HEK293 (cell line): ENCODE measurements around the gene THOC7.

Experiments used
- BCL11A ChIP-seq: fragments of 450-650 bp; formaldehyde crosslinking; IDR thresholded peaks from 2 replicates; pipeline ENCODE4 v1.5.1; 2016; ENCODE audit warnings: low read depth, missing biosample characterization, missing genetic modification characterization
- GLIS1 ChIP-seq: fragments of 450-650 bp; formaldehyde crosslinking; IDR thresholded peaks from 2 replicates; pipeline ENCODE4 v1.5.1; 2016; ENCODE audit warnings: missing biosample characterization, missing genetic modification characterization
- HOXA7 ChIP-seq: sonication (generic); formaldehyde crosslinking; IDR thresholded peaks from 2 replicates; pipeline ENCODE4 v1.8.1; 2022; ENCODE audit warnings: missing genetic modification reagents, borderline replicate concordance
- HOXD13 ChIP-seq: sonication (generic); formaldehyde crosslinking; IDR thresholded peaks from 2 replicates; pipeline ENCODE4 v1.8.0; 2022; ENCODE audit warnings: missing genetic modification reagents, borderline replicate concordance
- KLF16 ChIP-seq: fragments of 450-650 bp; formaldehyde crosslinking; IDR thresholded peaks from 2 replicates; pipeline ENCODE4 v1.5.1; 2017; ENCODE audit warnings: missing biosample characterization, missing genetic modification characterization
- ZBTB48 ChIP-seq: fragments of 450-650 bp; formaldehyde crosslinking; IDR thresholded peaks from 2 replicates; pipeline ENCODE4 v1.5.1; 2016; ENCODE audit warnings: missing biosample characterization, missing genetic modification characterization
- ZFP69B ChIP-seq: fragments of 450-650 bp; formaldehyde crosslinking; IDR thresholded peaks from 2 replicates; pipeline ENCODE4 v1.5.1; 2016; ENCODE audit warnings: missing biosample characterization, missing genetic modification characterization
- ZNF140 ChIP-seq: fragments of 450-650 bp; formaldehyde crosslinking; IDR thresholded peaks from 2 replicates; pipeline ENCODE4 v1.5.1; 2016; ENCODE audit warnings: missing biosample characterization, missing genetic modification characterization
- ZNF350 ChIP-seq: fragments of 450-650 bp; formaldehyde crosslinking; IDR thresholded peaks from 2 replicates; pipeline ENCODE4 v1.5.0; 2017; ENCODE audit warnings: missing biosample characterization, mild to moderate bottlenecking, missing genetic modification characterization
- ZNF600 ChIP-seq: fragments of 450-650 bp; formaldehyde crosslinking; IDR thresholded peaks from 2 replicates; pipeline ENCODE4 v1.5.1; 2016; ENCODE audit warnings: missing biosample characterization, missing genetic modification characterization
- ZNF776 ChIP-seq: fragments of 450-650 bp; formaldehyde crosslinking; IDR thresholded peaks from 2 replicates; pipeline ENCODE4 v1.5.0; 2017; ENCODE audit warnings: missing biosample characterization, missing genetic modification characterization, borderline replicate concordance
- TF ChIP-seq, protein P1 (sequence below): fragments of 450-650 bp; formaldehyde crosslinking; conservative IDR thresholded peaks from 2 replicates; pipeline ENCODE4 v1.5.1; 2016; ENCODE audit warnings: low read depth, missing biosample characterization, missing genetic modification characterization
- TF ChIP-seq, protein P2 (sequence below): fragments of 450-650 bp; IDR thresholded peaks from 2 replicates; pipeline ENCODE4 v1.5.1; 2018; ENCODE audit warnings: missing biosample characterization, missing genetic modification characterization
- TF ChIP-seq, protein P3 (sequence below): fragments of 450-650 bp; formaldehyde crosslinking; IDR thresholded peaks from 2 replicates; pipeline ENCODE4 v1.5.1; 2016; ENCODE audit warnings: missing biosample characterization, missing genetic modification characterization
- TF ChIP-seq, protein P4 (sequence below): fragments of 450-650 bp; formaldehyde crosslinking; conservative IDR thresholded peaks from 2 replicates; pipeline ENCODE4 v1.5.1; 2016; ENCODE audit warnings: low read depth, missing biosample characterization, missing genetic modification characterization

THOC7 gene

DNA sequence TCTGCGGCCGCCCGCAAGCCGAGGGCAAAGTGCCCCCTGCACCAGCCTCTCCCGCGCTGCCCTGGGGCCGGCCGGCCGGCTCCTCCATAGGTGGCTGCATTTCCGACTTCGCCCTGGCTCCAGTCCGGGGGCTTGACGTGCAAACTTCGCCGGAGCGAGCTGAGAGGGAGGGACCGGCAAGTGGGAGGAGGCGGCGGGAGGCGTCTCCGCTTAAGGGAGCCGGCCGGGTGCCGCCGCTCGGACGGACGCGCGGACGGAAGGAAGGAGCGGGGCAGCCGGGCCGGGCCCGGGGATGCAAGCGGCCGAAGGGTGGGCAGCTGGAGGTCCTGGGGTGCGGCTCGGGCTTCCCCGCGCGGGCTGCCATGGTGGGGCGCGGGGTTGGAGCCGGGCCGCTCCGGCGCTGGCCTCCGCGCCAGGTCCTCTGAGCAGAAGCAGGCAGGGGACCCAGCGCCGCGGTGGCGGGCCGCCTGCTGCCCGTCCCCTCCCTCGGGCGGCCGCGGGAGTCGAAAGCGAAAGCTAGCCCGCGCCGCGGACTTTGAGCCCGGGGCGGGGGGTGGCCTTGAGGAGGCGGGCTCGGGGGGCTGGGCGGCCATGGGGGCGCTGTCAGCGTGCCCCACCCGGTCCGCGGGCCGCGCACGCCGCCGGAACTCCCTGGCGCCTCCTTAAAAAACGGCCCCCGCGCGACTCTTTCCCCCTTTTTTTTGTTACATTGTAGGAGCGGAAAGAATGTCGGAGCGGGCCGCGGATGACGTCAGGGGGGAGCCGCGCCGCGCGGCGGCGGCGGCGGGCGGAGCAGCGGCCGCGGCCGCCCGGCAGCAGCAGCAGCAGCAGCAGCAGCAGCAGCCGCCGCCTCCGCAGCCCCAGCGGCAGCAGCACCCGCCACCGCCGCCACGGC, 48.5 kb upstream of the THOC7 start, which contains the start of gene SCAANT1 (continued):
- TF ChIP-seq, protein P1, sequence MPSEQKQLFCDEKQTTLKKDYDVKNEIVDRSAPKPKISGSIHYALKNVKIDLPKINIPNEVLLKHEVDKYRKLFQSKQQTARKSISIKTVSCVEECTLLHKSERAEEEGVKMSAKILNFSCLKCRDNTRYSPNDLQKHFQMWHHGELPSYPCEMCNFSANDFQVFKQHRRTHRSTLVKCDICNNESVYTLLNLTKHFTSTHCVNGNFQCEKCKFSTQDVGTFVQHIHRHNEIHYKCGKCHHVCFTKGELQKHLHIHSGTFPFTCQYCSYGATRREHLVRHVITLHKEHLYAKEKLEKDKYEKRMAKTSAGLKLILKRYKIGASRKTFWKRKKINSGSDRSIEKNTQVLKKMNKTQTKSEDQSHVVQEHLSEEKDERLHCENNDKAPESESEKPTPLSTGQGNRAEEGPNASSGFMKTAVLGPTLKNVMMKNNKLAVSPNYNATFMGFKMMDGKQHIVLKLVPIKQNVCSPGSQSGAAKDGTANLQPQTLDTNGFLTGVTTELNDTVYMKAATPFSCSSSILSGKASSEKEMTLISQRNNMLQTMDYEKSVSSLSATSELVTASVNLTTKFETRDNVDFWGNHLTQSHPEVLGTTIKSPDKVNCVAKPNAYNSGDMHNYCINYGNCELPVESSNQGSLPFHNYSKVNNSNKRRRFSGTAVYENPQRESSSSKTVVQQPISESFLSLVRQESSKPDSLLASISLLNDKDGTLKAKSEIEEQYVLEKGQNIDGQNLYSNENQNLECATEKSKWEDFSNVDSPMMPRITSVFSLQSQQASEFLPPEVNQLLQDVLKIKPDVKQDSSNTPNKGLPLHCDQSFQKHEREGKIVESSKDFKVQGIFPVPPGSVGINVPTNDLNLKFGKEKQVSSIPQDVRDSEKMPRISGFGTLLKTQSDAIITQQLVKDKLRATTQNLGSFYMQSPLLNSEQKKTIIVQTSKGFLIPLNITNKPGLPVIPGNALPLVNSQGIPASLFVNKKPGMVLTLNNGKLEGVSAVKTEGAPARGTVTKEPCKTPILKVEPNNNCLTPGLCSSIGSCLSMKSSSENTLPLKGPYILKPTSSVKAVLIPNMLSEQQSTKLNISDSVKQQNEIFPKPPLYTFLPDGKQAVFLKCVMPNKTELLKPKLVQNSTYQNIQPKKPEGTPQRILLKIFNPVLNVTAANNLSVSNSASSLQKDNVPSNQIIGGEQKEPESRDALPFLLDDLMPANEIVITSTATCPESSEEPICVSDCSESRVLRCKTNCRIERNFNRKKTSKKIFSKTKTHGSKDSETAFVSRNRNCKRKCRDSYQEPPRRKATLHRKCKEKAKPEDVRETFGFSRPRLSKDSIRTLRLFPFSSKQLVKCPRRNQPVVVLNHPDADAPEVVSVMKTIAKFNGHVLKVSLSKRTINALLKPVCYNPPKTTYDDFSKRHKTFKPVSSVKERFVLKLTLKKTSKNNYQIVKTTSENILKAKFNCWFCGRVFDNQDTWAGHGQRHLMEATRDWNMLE = no peak
- TF ChIP-seq, protein P2, sequence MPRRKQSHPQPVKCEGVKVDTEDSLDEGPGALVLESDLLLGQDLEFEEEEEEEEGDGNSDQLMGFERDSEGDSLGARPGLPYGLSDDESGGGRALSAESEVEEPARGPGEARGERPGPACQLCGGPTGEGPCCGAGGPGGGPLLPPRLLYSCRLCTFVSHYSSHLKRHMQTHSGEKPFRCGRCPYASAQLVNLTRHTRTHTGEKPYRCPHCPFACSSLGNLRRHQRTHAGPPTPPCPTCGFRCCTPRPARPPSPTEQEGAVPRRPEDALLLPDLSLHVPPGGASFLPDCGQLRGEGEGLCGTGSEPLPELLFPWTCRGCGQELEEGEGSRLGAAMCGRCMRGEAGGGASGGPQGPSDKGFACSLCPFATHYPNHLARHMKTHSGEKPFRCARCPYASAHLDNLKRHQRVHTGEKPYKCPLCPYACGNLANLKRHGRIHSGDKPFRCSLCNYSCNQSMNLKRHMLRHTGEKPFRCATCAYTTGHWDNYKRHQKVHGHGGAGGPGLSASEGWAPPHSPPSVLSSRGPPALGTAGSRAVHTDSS = no peak
- TF ChIP-seq HOXA7 (CRISPR knock-in tag) (no peak), KLF16 (tag by site-specific recombination) (0 out of 2 replicates have a peak, but pooled peaks have one; percentile 19), ZBTB48 (tag by site-specific recombination) (no peak), GLIS1 (peak; percentile 19; the same call in 1 of the 2 replicates), ZNF600 (tag by site-specific recombination) (0 out of 2 replicates have a peak, but pooled peaks have one; percentile 43), ZNF140 (no peak), ZNF350 (tag by site-specific recombination) (no peak), ZFP69B (tag by site-specific recombination) (no peak), BCL11A (no peak), HOXD13 (CRISPR knock-in tag) (no peak), ZNF776 (tag by site-specific recombination) (no peak)
- TF ChIP-seq, protein P3, sequence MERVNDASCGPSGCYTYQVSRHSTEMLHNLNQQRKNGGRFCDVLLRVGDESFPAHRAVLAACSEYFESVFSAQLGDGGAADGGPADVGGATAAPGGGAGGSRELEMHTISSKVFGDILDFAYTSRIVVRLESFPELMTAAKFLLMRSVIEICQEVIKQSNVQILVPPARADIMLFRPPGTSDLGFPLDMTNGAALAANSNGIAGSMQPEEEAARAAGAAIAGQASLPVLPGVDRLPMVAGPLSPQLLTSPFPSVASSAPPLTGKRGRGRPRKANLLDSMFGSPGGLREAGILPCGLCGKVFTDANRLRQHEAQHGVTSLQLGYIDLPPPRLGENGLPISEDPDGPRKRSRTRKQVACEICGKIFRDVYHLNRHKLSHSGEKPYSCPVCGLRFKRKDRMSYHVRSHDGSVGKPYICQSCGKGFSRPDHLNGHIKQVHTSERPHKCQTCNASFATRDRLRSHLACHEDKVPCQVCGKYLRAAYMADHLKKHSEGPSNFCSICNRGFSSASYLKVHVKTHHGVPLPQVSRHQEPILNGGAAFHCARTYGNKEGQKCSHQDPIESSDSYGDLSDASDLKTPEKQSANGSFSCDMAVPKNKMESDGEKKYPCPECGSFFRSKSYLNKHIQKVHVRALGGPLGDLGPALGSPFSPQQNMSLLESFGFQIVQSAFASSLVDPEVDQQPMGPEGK (tag by site-specific recombination) = no peak; the same call in 1 of the 2 replicates
- TF ChIP-seq, protein P4, sequence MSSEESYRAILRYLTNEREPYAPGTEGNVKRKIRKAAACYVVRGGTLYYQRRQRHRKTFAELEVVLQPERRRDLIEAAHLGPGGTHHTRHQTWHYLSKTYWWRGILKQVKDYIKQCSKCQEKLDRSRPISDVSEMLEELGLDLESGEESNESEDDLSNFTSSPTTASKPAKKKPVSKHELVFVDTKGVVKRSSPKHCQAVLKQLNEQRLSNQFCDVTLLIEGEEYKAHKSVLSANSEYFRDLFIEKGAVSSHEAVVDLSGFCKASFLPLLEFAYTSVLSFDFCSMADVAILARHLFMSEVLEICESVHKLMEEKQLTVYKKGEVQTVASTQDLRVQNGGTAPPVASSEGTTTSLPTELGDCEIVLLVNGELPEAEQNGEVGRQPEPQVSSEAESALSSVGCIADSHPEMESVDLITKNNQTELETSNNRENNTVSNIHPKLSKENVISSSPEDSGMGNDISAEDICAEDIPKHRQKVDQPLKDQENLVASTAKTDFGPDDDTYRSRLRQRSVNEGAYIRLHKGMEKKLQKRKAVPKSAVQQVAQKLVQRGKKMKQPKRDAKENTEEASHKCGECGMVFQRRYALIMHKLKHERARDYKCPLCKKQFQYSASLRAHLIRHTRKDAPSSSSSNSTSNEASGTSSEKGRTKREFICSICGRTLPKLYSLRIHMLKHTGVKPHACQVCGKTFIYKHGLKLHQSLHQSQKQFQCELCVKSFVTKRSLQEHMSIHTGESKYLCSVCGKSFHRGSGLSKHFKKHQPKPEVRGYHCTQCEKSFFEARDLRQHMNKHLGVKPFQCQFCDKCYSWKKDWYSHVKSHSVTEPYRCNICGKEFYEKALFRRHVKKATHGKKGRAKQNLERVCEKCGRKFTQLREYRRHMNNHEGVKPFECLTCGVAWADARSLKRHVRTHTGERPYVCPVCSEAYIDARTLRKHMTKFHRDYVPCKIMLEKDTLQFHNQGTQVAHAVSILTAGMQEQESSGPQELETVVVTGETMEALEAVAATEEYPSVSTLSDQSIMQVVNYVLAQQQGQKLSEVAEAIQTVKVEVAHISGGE (tag by site-specific recombination) = peak; percentile 86
- TF ChIP-seq, all 188 proteins: peak for 24
